Mesenchymal stem cell (in vitro differentiated cells and primary cell): ENCODE results near the gene OR2J2. TPM values are rescaled to one million over a fixed set of nuclear protein-coding genes. Genes with fewer than 3 reads are reported as not detected.
"Not testable (repeated sequence)": the region's sequence is repeated elsewhere in the genome, so short reads cannot be mapped to it uniquely, and the experiment has no call there.

Experiments used
- DNase-seq: peaks from one replicate; pipeline ENCODE4 v3.0.0-alpha.2; 2013
- H2AFZ ChIP-seq: one replicate; pipeline ENCODE4 v1.6.1; 2013; ENCODE audit warnings: low read depth, mild to moderate bottlenecking, control low read depth, inconsistent platforms, low read length, moderate library complexity
- H2AK5ac ChIP-seq: 2 replicates; pipeline ENCODE4 v1.6.1; 2013; ENCODE audit warnings: low read length, moderate library complexity, mild to moderate bottlenecking, inconsistent platforms; ENCODE audit not compliant: severe bottlenecking
- H2BK120ac ChIP-seq: one replicate; pipeline ENCODE4 v1.6.1; 2013; ENCODE audit warnings: low read depth, mild to moderate bottlenecking, inconsistent platforms, low read length, moderate library complexity
- H2BK12ac ChIP-seq, 2 experiments: one replicate each; pipeline ENCODE4 v1.6.1; 2013; ENCODE audit warnings: inconsistent platforms in 2 of 2, low read length in 2 of 2, mild to moderate bottlenecking in 2 of 2, moderate library complexity in 2 of 2, control low read depth in 1 of 2
- H2BK15ac ChIP-seq: one replicate; pipeline ENCODE4 v1.6.1; 2013; ENCODE audit warnings: mild to moderate bottlenecking, low read depth, inconsistent platforms; ENCODE audit not compliant: poor library complexity, severe bottlenecking
- H2BK5ac ChIP-seq: 2 replicates; pipeline ENCODE4 v1.6.1; 2013; ENCODE audit warnings: low read depth, mild to moderate bottlenecking, low read length, control low read depth, inconsistent platforms; ENCODE audit not compliant: poor library complexity, severe bottlenecking
- H3K14ac ChIP-seq, 2 experiments: one replicate each; pipeline ENCODE4 v1.6.1; 2013; ENCODE audit warnings: inconsistent platforms in 2 of 2, low read length in 2 of 2, control low read depth in 1 of 2, mild to moderate bottlenecking in 1 of 2, moderate library complexity in 1 of 2
- H3K18ac ChIP-seq, 2 experiments: one replicate each; pipeline ENCODE4 v1.6.1; 2013; ENCODE audit warnings: inconsistent platforms in 2 of 2, low read length in 2 of 2, control low read depth in 1 of 2, low read depth in 1 of 2, mild to moderate bottlenecking in 1 of 2
- H3K23ac ChIP-seq, 2 experiments: one replicate each; pipeline ENCODE4 v1.6.1; 2013; ENCODE audit warnings: inconsistent platforms in 2 of 2, low read length in 2 of 2, mild to moderate bottlenecking in 2 of 2, moderate library complexity in 2 of 2, control low read depth in 1 of 2
- H3K27ac ChIP-seq: 2 replicates; pipeline ENCODE4 v1.5.1; 2013; ENCODE audit warnings: mild to moderate bottlenecking, moderate library complexity, low read length, control low read depth, inconsistent platforms; ENCODE audit not compliant: poor library complexity, severe bottlenecking
- H3K27me3 ChIP-seq, 2 experiments: 2 replicates each; pipeline versions ENCODE4 v1.6.1 to v1.7.0; 2013; ENCODE audit warnings: low read length in 2 of 2, mild to moderate bottlenecking in 2 of 2, moderate library complexity in 2 of 2, control low read depth in 1 of 2, inconsistent platforms in 1 of 2; ENCODE audit not compliant: control insufficient read depth in 1 of 2, insufficient read depth in 1 of 2
- H3K36me3 ChIP-seq, 2 experiments: 2 replicates each; pipeline versions ENCODE4 v1.6.1 to v1.7.0; 2013; ENCODE audit warnings: low read length in 2 of 2, control low read depth in 1 of 2, inconsistent platforms in 1 of 2, low read depth in 1 of 2, mild to moderate bottlenecking in 1 of 2; ENCODE audit not compliant: insufficient read depth in 2 of 2, control insufficient read depth in 1 of 2
- H3K4ac ChIP-seq, 2 experiments: one replicate each; pipeline ENCODE4 v1.6.1; 2013; ENCODE audit warnings: inconsistent platforms in 2 of 2, low read length in 2 of 2, mild to moderate bottlenecking in 2 of 2, moderate library complexity in 2 of 2, control low read depth in 1 of 2, low read depth in 1 of 2
- H3K4me1 ChIP-seq: 2 replicates; pipeline ENCODE4 v1.6.1; 2013; ENCODE audit warnings: low read depth, low read length, control low read depth; ENCODE audit not compliant: control insufficient read depth, insufficient read depth
- H3K4me2 ChIP-seq: 2 replicates; pipeline ENCODE4 v1.6.1; 2013; ENCODE audit warnings: low read length, mild to moderate bottlenecking, inconsistent platforms; ENCODE audit not compliant: poor library complexity, severe bottlenecking
- H3K4me3 ChIP-seq, 2 experiments: 2 replicates each; pipeline versions ENCODE4 v1.5.1 to v1.7.0; 2013; ENCODE audit warnings: low read length in 2 of 2, mild to moderate bottlenecking in 2 of 2, control low read depth in 1 of 2, low read depth in 1 of 2; ENCODE audit not compliant: insufficient read depth in 1 of 2
- H3K79me1 ChIP-seq: replicated peaks from 2 replicates; pipeline ENCODE4 v1.6.1; 2013; ENCODE audit warnings: mild to moderate bottlenecking, control low read depth, low read length, inconsistent platforms; ENCODE audit not compliant: poor library complexity, severe bottlenecking
- H3K9ac ChIP-seq: 2 replicates; pipeline ENCODE4 v1.7.0; 2013; ENCODE audit warnings: mild to moderate bottlenecking, low read length, moderate library complexity
- H3K9me3 ChIP-seq: 2 replicates; pipeline ENCODE4 v1.7.0; 2013; ENCODE audit warnings: mild to moderate bottlenecking, low read length; ENCODE audit not compliant: control insufficient read depth
- H4K8ac ChIP-seq: one replicate; pipeline ENCODE4 v1.6.1; 2013; ENCODE audit warnings: inconsistent platforms, mild to moderate bottlenecking, low read length, moderate library complexity
- H4K91ac ChIP-seq: one replicate; pipeline ENCODE4 v1.6.1; 2013; ENCODE audit warnings: mild to moderate bottlenecking, low read length, inconsistent platforms
- WGBS: methylation state at CpG from one replicate; pipeline ENCODE4 v1.1.7; 2013; ENCODE audit warnings: mixed read lengths; 5-methylcytosine and 5-hydroxymethylcytosine counted together
- polyA plus RNA-seq, 2 experiments: library from polyadenylated mRNA; stranded (reverse); fragments of 200-250 nt; gene quantifications; one replicate each; pipeline ENCODE4 v1.2.3, GENCODE V29; 2013

OR2J2 gene
- polyA plus RNA-seq (2013, experiment 1 of 2), result not detected
- polyA plus RNA-seq (2013, experiment 2 of 2), result not detected

DNA sequence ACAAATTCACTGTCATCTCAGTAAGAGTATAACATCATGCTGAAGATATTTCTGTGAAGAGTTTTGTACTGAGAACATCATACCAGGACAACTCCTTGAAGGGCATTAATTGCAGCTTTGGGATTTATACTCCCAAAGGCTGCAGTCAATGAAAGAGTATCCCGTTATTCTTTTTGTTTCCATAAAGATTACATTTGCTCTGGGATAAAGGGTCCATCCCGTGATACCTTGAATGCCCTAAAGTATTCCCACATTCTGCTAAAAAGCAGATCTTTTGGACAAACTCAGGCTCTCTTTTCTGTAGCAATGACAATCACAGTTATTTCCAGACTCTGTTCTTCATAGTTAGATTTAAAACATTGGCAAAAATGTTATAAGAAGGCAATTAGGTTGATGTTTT lies at the start of gene OR2J2:
TSS of gene OR2J2 (plus strand) at position 301 of the 400 bp plus-strand sequence. CDS start 2,729 bp downstream, outside the sequence.
- H3K9me3 ChIP-seq, DNase-seq, H3K4me2 ChIP-seq, H3K4me1 ChIP-seq, H2BK12ac ChIP-seq, H2AK5ac ChIP-seq, H2BK120ac ChIP-seq, H4K8ac ChIP-seq, H3K9ac ChIP-seq, H2BK5ac ChIP-seq, H3K18ac ChIP-seq, H3K4ac ChIP-seq, H4K91ac ChIP-seq, H3K79me1 ChIP-seq, H2AFZ ChIP-seq, H3K14ac ChIP-seq, H2BK15ac ChIP-seq, H3K27me3 ChIP-seq, H3K4me3 ChIP-seq, H3K36me3 ChIP-seq, H3K27ac ChIP-seq, H3K23ac ChIP-seq: not testable (repeated sequence)
- WGBS, result 32% methylated on average over 2 of the region's 2 CpGs

DNA sequence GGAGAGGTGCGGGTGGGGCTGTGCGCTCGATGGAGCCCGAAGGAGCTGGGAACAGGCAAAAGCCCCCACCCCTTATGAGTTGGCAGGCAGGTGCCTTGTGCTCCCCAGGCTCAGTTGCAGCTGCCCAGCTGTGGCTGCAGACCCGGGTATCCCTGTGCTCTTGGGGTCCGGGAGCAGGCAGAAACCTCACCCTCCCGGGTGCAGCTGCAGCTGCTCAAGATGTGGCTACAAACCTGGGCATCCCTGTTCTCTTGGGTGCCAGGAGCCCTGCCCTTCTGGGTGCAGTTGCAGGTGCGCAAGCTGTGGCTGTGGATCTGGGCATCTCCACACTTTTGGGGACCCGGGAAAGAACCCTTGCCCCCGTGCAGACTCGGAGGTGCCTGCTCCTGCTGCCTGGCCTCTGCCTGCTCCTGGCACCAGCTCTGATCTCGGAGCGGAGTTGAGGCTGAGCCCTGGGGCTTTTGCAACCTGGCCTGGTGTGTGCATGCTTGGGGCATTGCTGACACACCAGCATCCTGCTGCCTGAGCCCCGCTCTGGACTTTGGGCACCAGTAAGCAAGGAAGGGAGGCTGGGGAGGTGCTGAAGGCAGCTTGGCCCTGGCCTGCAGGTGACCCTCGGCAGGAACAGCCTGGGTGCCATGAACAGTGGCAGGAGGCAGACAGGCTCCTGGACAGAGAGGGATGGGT lies 41.2 kb upstream of the OR2J2 start:
- Histone ChIP-seq H3K18ac (no peak overlapping the region), H2AK5ac (no peak overlapping the region), H2BK15ac (no peak overlapping the region), H3K9me3 (no peaks in the 10 kb centered on the region), H2BK12ac (no peak overlapping the region), H3K14ac (no peak overlapping the region), H2AFZ (no peak overlapping the region), H3K23ac (no peak overlapping the region), H3K36me3 (no peaks in the 10 kb centered on the region), H3K4ac (no peak overlapping the region), H3K4me1 (no peaks in the 10 kb centered on the region), H2BK120ac (no peak overlapping the region), H4K91ac (no peak overlapping the region), H3K27ac (no peak overlapping the region), H3K4me3 (no peak overlapping the region), H3K79me1 (no peaks in the 10 kb centered on the region), H3K27me3 (no peaks in the 10 kb centered on the region), H4K8ac (no peak overlapping the region), H2BK5ac (no peak overlapping the region), H3K4me2 (no peak overlapping the region), H3K9ac (no peak overlapping the region)
- no peak for DNase-seq
- WGBS, result 64% methylated on average over 15 of the region's 15 CpGs

DNA sequence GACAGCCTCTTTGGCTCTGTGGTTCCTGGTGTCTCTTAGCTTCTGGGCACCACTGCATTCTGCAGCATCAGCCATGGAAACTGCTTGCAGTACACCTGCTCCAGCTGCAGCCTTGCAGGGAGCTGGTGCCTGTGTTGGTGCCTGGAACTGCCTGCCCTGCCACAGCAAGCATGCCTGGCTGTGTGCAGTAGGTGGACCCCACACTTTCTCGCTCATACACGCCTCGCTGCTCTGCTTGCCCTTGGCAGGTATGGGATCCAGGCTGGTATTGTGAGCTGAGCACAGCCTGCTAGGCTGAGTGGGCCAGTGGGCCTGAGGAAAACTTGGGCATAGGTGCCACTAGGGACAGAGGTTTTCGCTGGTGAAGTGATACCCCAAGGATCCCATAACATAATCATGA lies 40.1 kb upstream of the OR2J2 start:
- WGBS, result 78% methylated on average over 4 of the region's 4 CpGs
- no peak overlapping the region for H2BK120ac ChIP-seq
- H3K27ac ChIP-seq, result no peak overlapping the region
- no peak overlapping the region for H3K14ac ChIP-seq
- no peak overlapping the region for H2AK5ac ChIP-seq
- H3K18ac ChIP-seq, result no peak overlapping the region
- no peak for DNase-seq
- H3K4ac ChIP-seq, result no peak overlapping the region
- H3K79me1 ChIP-seq, result no peaks in the 10 kb centered on the region
- no peak overlapping the region for H2AFZ ChIP-seq
- H2BK5ac ChIP-seq, result no peak overlapping the region
- no peak overlapping the region for H2BK12ac ChIP-seq
- H3K36me3 ChIP-seq, result no peaks in the 10 kb centered on the region
- H3K9me3 ChIP-seq, result no peaks in the 10 kb centered on the region
- H4K91ac ChIP-seq, result no peak overlapping the region
- H3K9ac ChIP-seq, result no peak overlapping the region
- no peak overlapping the region for H3K4me3 ChIP-seq
- H3K27me3 ChIP-seq, result no peaks in the 10 kb centered on the region
- no peak overlapping the region for H2BK15ac ChIP-seq
- no peak overlapping the region for H4K8ac ChIP-seq
- no peaks in the 10 kb centered on the region for H3K4me1 ChIP-seq
- H3K23ac ChIP-seq, result no peak overlapping the region
- H3K4me2 ChIP-seq, result no peak overlapping the region

DNA sequence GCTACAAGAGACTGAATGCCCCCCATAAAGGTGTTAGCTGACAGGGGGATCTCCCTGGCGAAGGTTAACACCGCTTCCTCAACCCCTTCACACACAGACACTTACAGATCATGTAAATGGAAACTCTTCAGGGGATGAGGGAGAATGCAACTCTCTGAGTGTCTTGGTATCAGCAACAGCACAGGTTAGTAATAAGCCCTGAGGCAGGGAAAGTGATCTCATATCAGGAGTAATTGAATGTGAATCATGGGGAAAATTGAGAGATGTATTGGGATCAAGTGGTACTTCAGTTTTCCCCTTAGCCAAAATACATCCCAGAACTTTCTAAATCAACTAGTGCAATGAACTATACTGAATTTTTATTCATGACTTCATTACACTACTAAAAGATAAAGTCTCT lies 39.0 kb upstream of the OR2J2 start:
- Histone ChIP-seq H4K91ac (no peak overlapping the region), H2BK5ac (no peak overlapping the region), H3K36me3 (no peaks in the 10 kb centered on the region), H4K8ac (no peak overlapping the region), H3K4ac (no peak overlapping the region), H2BK12ac (no peak overlapping the region), H2BK120ac (no peak overlapping the region), H3K23ac (no peak overlapping the region), H3K4me2 (no peak overlapping the region), H2AK5ac (no peak overlapping the region), H3K27ac (no peak overlapping the region), H2AFZ (no peak overlapping the region), H3K27me3 (no peaks in the 10 kb centered on the region), H3K4me3 (no peak overlapping the region), H3K9ac (no peak overlapping the region), H3K18ac (no peak overlapping the region), H3K14ac (no peak overlapping the region), H3K79me1 (no peaks in the 10 kb centered on the region), H3K4me1 (no peaks in the 10 kb centered on the region), H2BK15ac (no peak overlapping the region), H3K9me3 (no peaks in the 10 kb centered on the region)
- no peak for DNase-seq
- WGBS, result no CpG with 5 or more reads among the region's 2 CpGs
